Activated gamma-delta T cell treated with anti-CD3 and anti-CD28 coated beads, Interleukin-2, amount 50 U/mL, for 16 hours (primary cell): Measurements from ENCODE around the gene CBX4.

ENCODE experiments used
- DNase-seq: peaks from one replicate; pipeline ENCODE4 v3.0.0-alpha.2; 2020; ENCODE audit warnings: low read depth

Gene CBX4

GRCh38 chr17:79839356-79840268 lies at the start of gene CBX4:
Gene CBX4, minus strand, starts transcription at chr17:79839440. Its CDS starts 189 bp downstream, at chr17:79839251.
- DNase-seq: peak; percentile 82

DNA sequence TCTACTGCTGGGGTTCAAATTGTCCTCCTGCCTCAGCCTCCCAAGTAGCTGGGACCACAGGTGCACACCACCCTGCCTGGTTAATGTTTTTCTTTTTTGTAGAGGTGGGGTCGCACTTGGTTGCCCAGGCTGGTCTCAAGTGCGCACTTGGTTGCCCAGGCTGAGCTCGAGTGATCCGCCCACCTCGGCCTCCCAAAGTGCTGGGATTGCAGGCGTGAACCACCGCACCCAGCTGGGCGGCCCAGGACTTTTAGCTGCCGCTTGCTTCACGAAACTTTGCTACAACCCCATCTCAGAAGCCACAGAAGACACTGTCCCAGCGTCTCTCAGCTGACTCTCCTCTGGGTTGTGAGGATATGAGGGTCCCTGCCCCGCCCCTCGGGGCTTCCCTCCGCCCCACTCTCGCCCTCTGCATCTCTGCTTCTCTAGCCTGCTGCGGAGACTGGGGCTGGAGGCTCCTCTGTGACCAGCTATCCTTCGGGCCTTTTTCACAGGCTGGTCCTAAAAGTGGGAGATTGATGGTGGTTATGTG lies 48.8 kb upstream of the CBX4 start:
- no peak for DNase-seq

GRCh38 chr17:79887451-79887991 lies 48.3 kb upstream of the CBX4 start:
- no peak for DNase-seq

GRCh38 chr17:79883202-79883601 lies 44.0 kb upstream of the CBX4 start:
- DNase-seq: no peak

- no peak for DNase-seq
Observed at GRCh38 chr17:79878329-79878947, 39.2 kb upstream of the CBX4 start.

DNA sequence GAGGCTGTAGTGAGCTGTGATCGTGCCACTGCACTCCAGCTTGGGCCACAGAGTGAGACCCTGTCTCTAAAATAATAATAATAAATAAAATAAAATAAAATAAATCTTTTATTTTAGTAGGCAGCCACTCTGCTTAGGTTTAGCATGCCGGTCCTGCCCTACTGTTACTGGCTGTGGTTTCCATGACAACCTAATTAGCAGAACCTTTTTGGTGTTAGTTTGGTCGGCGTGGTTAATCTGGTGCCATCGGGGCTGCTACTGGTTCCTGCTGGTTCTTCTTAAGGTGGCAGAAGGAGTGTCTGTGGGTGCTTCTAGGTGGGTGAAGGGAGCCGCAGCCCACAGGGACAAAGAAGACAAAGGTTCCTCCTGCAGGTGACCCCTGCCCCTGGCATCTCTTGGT lies 37.8 kb upstream of the CBX4 start:
- DNase-seq: no peak

- DNase-seq: no peak
Observed at GRCh38 chr17:79875511-79875910, 36.3 kb upstream of the CBX4 start.

GRCh38 chr17:79874329-79874981 lies 35.2 kb upstream of the CBX4 start:
- DNase-seq: no peak

- no peak for DNase-seq
Observed at GRCh38 chr17:79873583-79873982, 34.3 kb upstream of the CBX4 start.

- no peak for DNase-seq
Observed at GRCh38 chr17:79872762-79873161, 33.5 kb upstream of the CBX4 start.

DNA sequence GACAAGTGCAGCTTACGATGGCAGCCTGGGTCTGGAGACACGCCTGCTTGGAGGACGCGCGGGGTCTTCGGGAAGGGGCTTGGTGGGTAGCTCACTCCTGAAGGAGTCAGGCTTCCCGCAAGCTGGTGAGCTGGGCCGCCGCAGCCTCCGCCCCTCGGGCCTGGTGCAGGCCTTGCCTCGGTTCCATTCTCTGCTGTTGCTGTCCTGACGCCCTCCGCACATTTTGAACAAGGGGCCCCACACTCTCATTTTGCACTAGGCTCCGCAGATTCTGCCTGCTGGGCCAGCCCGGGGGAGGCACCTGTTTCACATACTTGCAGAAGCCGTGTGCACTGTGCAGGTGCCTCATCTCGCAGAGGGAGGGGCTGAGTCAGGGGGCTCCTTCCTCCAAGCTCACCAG lies 31.9 kb upstream of the CBX4 start:
- no peak for DNase-seq

DNA sequence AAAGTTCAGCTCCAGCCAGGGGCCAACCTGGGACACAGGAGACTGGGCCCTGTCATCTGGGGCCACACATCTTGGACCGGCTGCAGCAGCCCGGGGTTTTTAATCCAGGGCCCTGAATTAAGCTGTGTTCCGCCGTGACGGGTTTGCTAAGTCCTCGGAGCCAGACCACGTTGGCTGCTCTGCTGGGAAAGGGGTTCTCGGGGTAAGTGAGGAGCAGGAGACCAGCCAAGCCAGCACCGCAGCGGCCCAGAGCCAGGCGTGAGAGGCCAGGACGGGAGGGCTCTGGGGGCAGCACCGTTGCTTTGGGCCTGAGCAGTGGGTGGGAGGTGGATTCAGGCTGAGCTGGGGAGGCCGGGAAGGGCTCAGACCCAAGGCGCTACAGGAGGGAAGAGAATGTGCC lies 31.3 kb upstream of the CBX4 start:
- DNase-seq: no peak

- no peak for DNase-seq
Observed at GRCh38 chr17:79866791-79867518, 27.7 kb upstream of the CBX4 start.

DNA sequence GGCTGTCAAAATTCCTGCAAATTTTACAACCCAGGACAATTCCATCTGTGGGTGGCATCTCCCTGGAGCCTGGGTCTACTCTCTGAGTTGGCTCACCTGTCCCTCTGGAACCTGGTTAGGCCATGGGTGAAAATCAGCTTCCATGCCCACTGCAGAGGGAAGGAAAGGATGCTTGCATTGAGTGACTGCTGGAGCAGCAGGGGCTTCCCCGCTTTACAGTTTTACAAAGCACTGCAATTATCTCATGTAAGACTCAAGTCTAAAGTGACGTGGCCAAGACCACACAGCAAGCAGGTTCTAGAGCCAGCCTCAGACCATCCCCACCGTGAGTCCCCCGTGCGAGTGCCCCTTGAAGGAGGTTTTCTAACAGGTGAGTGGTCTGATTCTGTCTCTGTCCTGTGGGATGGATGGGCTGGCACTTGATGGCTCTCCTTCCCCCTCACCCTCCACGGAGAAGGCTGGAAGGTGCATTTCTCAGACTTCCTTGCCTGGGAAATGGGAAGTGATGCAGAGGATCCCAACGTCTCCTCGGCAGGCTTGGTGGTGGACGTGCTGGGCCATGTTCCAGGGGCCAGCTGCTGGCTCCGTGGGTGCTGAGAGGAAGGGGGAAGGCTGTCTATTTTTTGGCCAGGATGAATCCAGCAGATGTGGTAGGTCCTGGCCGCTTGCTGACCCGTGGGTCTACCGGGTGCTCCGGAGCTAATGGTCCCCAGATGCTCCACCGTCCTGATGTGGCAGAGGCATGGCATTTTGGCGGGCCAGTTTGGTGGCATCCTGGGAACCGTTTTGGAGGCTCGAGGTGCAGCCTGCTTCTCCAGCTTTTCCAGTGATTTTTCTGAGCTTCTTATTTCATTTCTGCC lies 26.3 kb upstream of the CBX4 start:
- no peak for DNase-seq

DNA sequence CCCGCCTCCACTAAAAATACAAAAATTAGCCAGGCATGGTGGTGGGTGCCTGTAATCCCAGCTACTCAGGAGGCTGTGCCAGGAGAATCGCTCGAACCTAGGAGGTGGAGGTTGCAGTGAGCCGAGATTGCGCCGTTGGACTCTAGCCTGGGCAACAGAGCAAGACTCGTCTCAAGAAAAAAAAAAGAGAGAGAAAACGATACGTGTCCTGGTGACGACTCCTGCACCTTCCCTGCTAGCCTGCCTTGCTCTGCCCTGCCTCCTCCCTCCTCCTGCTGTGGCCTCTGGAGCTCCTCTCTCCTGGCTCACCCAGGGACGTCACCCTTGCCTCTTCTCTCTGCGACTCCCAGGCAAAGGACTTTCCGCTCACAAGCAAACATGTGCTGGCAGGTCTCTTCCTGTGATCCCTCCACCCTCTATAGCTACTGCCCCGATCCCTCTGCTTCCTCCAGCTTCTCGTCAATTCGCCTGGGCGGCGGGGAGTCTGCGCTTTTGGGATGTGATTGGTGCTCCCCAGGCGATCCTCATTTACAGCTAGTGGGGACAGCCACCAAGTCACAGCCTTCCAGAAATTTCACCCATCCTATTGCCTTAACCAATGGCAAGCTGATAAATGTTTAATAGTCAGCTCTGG lies 25.5 kb upstream of the CBX4 start:
- DNase-seq: no peak

- no peak for DNase-seq
Observed at GRCh38 chr17:79864147-79864546, 24.9 kb upstream of the CBX4 start.

DNA sequence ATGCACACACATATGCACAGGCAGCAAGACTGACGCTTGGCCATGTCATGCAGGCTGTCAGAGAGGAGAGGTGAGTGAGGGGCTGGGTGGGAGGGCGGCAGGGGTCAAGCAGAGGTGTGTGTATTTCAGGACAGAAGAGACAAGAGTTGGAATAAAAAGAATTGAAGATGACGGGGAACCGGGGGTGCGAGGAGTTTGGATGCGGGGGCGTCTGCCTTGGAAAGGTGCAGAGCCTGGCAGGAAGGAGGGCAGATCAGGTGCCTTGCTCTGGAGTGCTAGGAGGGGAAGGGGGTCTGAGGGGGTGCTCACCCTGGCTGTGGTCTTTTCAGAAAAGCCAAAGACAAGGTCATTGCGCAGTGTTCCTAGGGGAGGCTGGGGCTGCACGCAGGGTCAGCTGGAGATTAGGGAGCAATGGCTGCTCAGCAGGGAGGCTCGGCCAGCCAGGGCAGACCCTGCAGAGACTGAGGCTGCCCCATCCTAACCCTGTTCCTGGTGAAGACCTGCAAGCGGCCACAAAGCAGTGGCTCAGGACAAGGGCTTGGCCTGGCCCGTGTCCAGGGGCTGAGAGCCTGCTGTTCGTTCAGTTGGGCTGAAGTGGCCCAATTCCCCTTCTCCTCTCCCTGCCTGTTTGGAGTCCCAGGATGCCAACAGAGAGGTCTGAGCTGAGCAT lies 23.7 kb upstream of the CBX4 start:
- no peak for DNase-seq

- no peak for DNase-seq
Observed at GRCh38 chr17:79862238-79862637, 23.0 kb upstream of the CBX4 start.

- DNase-seq: no peak
Observed at GRCh38 chr17:79861413-79862216, 22.4 kb upstream of the CBX4 start.
